ENCODE results near the gene RAB35.

Gene RAB35

DNA sequence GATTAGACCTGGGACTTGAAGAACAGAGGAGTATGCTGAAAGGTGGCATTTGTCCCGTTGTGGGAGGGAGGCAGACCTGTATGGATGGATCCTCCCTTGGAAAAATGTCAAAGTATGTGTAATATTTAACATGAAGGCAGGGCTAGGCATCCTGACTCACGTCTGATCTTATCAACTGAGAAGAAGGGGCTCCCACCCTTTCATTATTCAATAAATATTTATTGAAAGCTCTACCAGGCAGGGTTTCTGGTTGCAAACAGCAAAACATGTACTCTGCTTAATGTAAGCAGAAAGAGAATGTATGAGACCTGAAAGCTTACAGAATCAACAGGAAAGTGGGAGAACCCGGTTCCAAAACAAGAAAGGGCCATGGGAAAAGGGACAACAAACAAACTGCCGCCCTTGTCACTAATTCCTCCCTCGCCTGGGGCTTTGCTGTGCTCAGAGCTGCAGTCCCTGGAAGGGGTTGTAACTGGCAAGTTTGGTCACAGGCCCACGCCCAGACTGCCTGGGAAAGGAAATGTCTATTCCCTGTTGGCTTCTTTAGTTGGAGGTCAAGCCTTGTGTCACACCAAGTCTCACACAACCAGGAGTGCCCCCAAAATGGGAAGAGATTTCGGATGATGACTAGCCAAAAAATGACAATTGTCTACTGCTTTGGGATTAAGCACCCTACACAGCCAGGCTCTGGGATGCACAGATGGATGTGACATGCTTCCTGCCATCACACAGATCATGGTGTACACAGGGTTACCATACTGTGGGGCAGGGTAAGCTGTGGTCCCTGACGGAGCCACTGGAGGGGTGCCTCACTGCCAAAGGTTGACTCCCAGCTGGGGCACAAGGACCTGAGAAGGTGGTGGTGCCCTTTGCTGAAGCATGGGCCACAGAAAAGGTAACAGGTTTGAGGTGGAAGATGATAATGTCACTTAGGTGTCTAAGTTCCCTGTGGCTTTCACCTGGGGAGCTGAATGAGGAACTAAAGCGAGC lies 36.8 kb downstream of the RAB35 start:
- DNase-seq (ENCODE audit: low read depth), result no peak
- H3K4me3 ChIP-seq (replicated peaks; ENCODE audit: low read depth, low read length), result no peak overlapping the region
- TF ChIP-seq, protein P1, sequence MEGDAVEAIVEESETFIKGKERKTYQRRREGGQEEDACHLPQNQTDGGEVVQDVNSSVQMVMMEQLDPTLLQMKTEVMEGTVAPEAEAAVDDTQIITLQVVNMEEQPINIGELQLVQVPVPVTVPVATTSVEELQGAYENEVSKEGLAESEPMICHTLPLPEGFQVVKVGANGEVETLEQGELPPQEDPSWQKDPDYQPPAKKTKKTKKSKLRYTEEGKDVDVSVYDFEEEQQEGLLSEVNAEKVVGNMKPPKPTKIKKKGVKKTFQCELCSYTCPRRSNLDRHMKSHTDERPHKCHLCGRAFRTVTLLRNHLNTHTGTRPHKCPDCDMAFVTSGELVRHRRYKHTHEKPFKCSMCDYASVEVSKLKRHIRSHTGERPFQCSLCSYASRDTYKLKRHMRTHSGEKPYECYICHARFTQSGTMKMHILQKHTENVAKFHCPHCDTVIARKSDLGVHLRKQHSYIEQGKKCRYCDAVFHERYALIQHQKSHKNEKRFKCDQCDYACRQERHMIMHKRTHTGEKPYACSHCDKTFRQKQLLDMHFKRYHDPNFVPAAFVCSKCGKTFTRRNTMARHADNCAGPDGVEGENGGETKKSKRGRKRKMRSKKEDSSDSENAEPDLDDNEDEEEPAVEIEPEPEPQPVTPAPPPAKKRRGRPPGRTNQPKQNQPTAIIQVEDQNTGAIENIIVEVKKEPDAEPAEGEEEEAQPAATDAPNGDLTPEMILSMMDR (IDR thresholded peaks at IDR 0.05; ENCODE audit: low read length, missing control alignments), result no peak

DNA sequence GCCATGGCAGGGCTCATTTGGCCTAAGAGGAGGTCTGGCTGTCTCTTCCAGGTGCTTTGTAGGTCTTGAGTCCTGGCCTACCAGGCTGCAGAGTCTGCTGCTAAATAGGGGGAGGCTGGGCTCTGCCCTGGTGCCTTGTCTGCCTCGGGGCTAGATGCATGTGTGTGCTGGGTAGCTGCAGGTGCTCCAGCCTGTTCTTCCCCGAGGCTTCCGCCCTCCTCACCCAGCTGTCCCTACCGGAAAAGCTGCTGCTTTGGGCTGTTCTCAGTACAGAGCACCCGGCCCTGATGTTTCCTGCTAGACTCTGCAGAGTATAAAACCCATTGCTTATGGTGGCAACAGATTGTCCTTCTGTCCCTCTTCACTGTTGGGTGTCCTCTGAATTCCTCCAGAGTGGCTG lies 37.7 kb downstream of the RAB35 start:
- TF ChIP-seq, protein P1 (IDR thresholded peaks at IDR 0.05; ENCODE audit: low read length, missing control alignments), result no peak
- no peak overlapping the region for H3K4me3 ChIP-seq (replicated peaks; ENCODE audit: low read depth, low read length)
- DNase-seq (ENCODE audit: low read depth), result no peak

DNA sequence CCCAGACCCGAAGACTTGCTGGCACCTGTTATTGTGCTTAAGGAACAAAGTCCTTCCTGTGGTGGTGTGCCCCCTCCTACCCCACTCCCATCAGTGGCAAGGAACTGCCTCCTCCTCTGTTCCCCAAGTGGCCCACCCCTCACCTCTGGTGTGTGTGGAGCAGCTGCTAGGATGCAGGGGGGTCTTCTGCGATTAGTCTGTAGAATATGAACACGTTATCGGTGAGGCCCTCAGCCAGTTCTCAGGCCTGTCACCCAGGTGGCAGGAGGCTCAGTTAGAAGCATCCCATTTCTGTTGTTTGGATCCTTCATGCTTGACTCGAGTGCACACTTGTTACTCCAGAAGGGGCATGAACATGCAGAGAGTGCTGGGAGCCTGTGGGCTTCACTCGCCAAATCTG lies 39.3 kb downstream of the RAB35 start:
- H3K4me3 ChIP-seq (replicated peaks; ENCODE audit: low read depth, low read length), result no peak overlapping the region
- TF ChIP-seq, protein P1 (IDR thresholded peaks at IDR 0.05; ENCODE audit: low read length, missing control alignments), result no peak
- DNase-seq (ENCODE audit: low read depth), result no peak

DNA sequence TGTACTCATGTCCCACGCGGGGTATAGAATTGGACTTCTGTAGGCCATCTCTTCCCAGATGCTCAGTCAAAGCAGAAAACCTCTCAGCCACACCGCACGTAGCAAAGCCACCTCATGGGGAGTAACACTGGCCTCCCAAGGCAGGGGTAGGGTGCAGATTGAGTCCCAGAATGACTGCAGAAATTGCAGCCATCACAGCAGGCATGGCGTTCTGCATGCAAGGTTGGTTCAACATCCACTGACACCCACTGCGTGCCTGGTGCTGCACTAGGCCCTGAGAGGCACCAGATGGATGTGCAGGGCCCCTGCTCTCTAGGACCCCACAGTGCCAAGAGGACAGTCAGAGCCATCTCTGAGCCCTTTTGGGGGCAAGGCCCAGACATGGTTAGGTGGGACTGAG lies 39.9 kb downstream of the RAB35 start:
- TF ChIP-seq, protein P1 (IDR thresholded peaks at IDR 0.05; ENCODE audit: low read length, missing control alignments), result no peak
- H3K4me3 ChIP-seq (replicated peaks; ENCODE audit: low read depth, low read length), result no peak overlapping the region
- no peak for DNase-seq (ENCODE audit: low read depth)

GRCh38 chr12:120075034-120075616 lies 41.4 kb downstream of the RAB35 start:
- TF ChIP-seq, protein P1 (IDR thresholded peaks at IDR 0.05; ENCODE audit: low read length, missing control alignments), result no peak
- H3K4me3 ChIP-seq (replicated peaks; ENCODE audit: low read depth, low read length), result no peak overlapping the region
- no peak for DNase-seq (ENCODE audit: low read depth)

DNA sequence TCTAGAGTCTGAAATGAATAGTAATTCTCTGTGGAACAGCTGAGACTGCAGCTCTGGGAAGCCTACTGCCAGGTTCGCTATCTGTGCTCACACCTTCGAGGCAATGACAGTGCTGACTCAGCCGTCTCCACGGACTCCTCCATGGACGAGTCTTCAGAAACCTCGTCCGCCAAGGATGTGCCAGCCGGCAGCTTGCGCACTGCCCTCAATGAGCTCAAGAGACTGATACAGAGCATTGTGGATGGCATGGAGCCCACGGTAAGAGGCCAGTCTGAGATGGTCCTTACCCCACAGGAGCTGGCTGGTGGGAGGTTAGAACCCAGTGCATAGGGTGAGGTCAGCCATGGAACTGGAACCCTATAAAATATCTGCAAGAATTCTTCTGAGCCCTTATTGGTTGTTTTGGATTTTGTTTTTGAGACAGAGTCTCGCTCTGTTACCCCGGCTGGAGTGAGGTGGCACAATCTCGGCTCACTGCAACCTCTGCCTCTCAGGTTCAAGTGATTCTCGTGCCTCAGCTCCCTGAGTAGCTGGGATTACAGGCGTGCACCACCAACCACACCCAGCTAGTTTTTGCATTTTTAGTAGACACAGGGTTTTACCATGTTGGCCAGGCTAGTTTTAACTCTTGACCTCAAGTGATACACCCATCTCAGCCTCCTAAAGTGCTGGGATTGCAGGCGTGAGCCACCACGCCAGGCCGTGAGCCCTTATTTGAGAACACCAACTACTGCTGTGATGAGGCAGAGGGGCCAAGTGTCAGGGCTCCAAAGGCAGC lies 43.9 kb downstream of the RAB35 start:
- no peak overlapping the region for H3K4me3 ChIP-seq (replicated peaks; ENCODE audit: low read depth, low read length)
- TF ChIP-seq, protein P1 (IDR thresholded peaks at IDR 0.05; ENCODE audit: low read length, missing control alignments), result no peak
- DNase-seq (ENCODE audit: low read depth), result no peak

All from fibroblast of pulmonary artery (primary cell).